KOPT-K1 (cell line): Measurements from ENCODE around the gene PSG6.
"Not testable (repeated sequence)": the region's sequence is repeated elsewhere in the genome, so short reads cannot be mapped to it uniquely, and the experiment has no call there.

ENCODE experiments used
- H3K27ac ChIP-seq: fragments of 200-600 bp; sonication (generic); 2 replicates; pipeline ENCODE4 v1.5.1; 2016; ENCODE audit warnings: antibody characterized with exemption, mild to moderate bottlenecking, low read depth, low read length; ENCODE audit not compliant: poor library complexity, severe bottlenecking
- H3K36me3 ChIP-seq: fragments of 200-600 bp; sonication (generic); 2 replicates; pipeline ENCODE4 v1.5.1; 2017; ENCODE audit warnings: antibody characterized with exemption, mild to moderate bottlenecking, low read length, moderate library complexity; ENCODE audit not compliant: insufficient read depth
- H3K9me3 ChIP-seq: fragments of 200-600 bp; sonication (generic); 2 replicates; pipeline ENCODE4 v1.5.1; 2017; ENCODE audit warnings: antibody characterized with exemption, low read length, mild to moderate bottlenecking; ENCODE audit not compliant: insufficient read depth, poor library complexity, severe bottlenecking

Gene PSG6

GRCh38 chr19:42919757-42920079 is 2.0 kb upstream of the PSG6 start:
- Histone ChIP-seq H3K27ac (no peak overlapping the region), H3K9me3 (no peaks in the 10 kb centered on the region), H3K36me3 (no peaks in the 10 kb centered on the region)

- not testable (repeated sequence) for H3K27ac ChIP-seq, H3K36me3 ChIP-seq, H3K9me3 ChIP-seq
These were observed 1.5 kb upstream of the PSG6 start for GRCh38 chr19:42919070-42919756.

GRCh38 chr19:42918377-42919069 is 829 bp upstream of the PSG6 start:
- H3K27ac ChIP-seq, H3K9me3 ChIP-seq, H3K36me3 ChIP-seq: not testable (repeated sequence)

- H3K9me3 ChIP-seq, H3K36me3 ChIP-seq, H3K27ac ChIP-seq: not testable (repeated sequence)
These were observed 763 bp downstream of the PSG6 start for GRCh38 chr19:42916931-42917330.

- H3K27ac ChIP-seq, H3K36me3 ChIP-seq, H3K9me3 ChIP-seq: not testable (repeated sequence)
These were observed 4.2 kb downstream of the PSG6 start for GRCh38 chr19:42913516-42913915.

- not testable (repeated sequence) for H3K27ac ChIP-seq, H3K9me3 ChIP-seq, H3K36me3 ChIP-seq
These were observed 4.8 kb downstream of the PSG6 start for GRCh38 chr19:42912941-42913340.

GRCh38 chr19:42911731-42912130 is 6.0 kb downstream of the PSG6 start:
- not testable (repeated sequence) for H3K9me3 ChIP-seq, H3K36me3 ChIP-seq, H3K27ac ChIP-seq

- H3K27ac ChIP-seq, H3K36me3 ChIP-seq, H3K9me3 ChIP-seq: not testable (repeated sequence)
These were observed 11.5 kb downstream of the PSG6 start for GRCh38 chr19:42906162-42906561.

GRCh38 chr19:42900561-42900960 is 17.1 kb downstream of the PSG6 start:
- H3K27ac ChIP-seq, H3K9me3 ChIP-seq, H3K36me3 ChIP-seq: not testable (repeated sequence)

- H3K36me3 ChIP-seq, H3K9me3 ChIP-seq, H3K27ac ChIP-seq: not testable (repeated sequence)
These were observed 18.0 kb downstream of the PSG6 start for GRCh38 chr19:42899674-42900073.

- H3K9me3 ChIP-seq, H3K36me3 ChIP-seq, H3K27ac ChIP-seq: not testable (repeated sequence)
These were observed 18.6 kb downstream of the PSG6 start for GRCh38 chr19:42899110-42899509.

- H3K9me3 ChIP-seq, H3K36me3 ChIP-seq, H3K27ac ChIP-seq: not testable (repeated sequence)
These were observed 19.0 kb downstream of the PSG6 start for GRCh38 chr19:42898656-42899055.

- H3K27ac ChIP-seq, H3K9me3 ChIP-seq, H3K36me3 ChIP-seq: not testable (repeated sequence)
These were observed 20.0 kb downstream of the PSG6 start for GRCh38 chr19:42897729-42898128.

- not testable (repeated sequence) for H3K9me3 ChIP-seq, H3K27ac ChIP-seq, H3K36me3 ChIP-seq
These were observed 27.2 kb downstream of the PSG6 start for GRCh38 chr19:42890446-42890845.

- H3K9me3 ChIP-seq, H3K27ac ChIP-seq, H3K36me3 ChIP-seq: not testable (repeated sequence)
These were observed 29.7 kb downstream of the PSG6 start for GRCh38 chr19:42887876-42888445.

GRCh38 chr19:42882730-42883129 is 35.0 kb downstream of the PSG6 start:
- H3K27ac ChIP-seq, H3K9me3 ChIP-seq, H3K36me3 ChIP-seq: not testable (repeated sequence)
